SJCRH30 (cell line): Measurements from ENCODE around the gene GRID2. TPM values are rescaled to one million over a fixed set of nuclear protein-coding genes. Genes with fewer than 3 reads are reported as not detected.
A peak's percentile ranks its signal among the peaks of the same experiment; 100 is the strongest.

Source experiments
- DNase-seq, 2 experiments: peaks; one replicate each; pipeline ENCODE4 v3.0.0-alpha.2; 2015 to 2020
- H3K27ac ChIP-seq: fragments of 250-450 bp; sonication (Bioruptor Pico); 2 replicates; pipeline ENCODE4 v1.5.1; 2020; ENCODE audit warnings: mild to moderate bottlenecking, moderate library complexity
- H3K27me3 ChIP-seq: fragments of 250-450 bp; sonication (Bioruptor Pico); 2 replicates; pipeline ENCODE4 v1.5.1; 2020; ENCODE audit warnings: mild to moderate bottlenecking, moderate library complexity
- H3K36me3 ChIP-seq: fragments of 250-450 bp; sonication (Bioruptor Pico); 2 replicates; pipeline ENCODE4 v1.5.1; 2020; ENCODE audit warnings: mild to moderate bottlenecking, moderate library complexity
- H3K4me1 ChIP-seq: fragments of 250-450 bp; sonication (Bioruptor Pico); 2 replicates; pipeline ENCODE4 v1.5.1; 2020; ENCODE audit warnings: mild to moderate bottlenecking, moderate library complexity
- H3K4me3 ChIP-seq: fragments of 250-450 bp; sonication (Bioruptor Pico); 2 replicates; pipeline ENCODE4 v1.5.1; 2020; ENCODE audit warnings: mild to moderate bottlenecking, moderate library complexity
- H3K9me3 ChIP-seq: fragments of 250-450 bp; sonication (Bioruptor Pico); replicated peaks from 2 replicates; pipeline ENCODE4 v1.5.1; 2020; ENCODE audit warnings: mild to moderate bottlenecking, moderate library complexity
- total RNA-seq: library from RNA; depleted of rRNA; stranded (reverse); fragments of >200 nt; shearing (Covaris generic); gene quantifications from 2 replicates; pipeline ENCODE4 v1.2.3, GENCODE V29; 2014

Gene GRID2
- total RNA-seq, 1 experiment from 2014 or later: 0.91 TPM

DNA sequence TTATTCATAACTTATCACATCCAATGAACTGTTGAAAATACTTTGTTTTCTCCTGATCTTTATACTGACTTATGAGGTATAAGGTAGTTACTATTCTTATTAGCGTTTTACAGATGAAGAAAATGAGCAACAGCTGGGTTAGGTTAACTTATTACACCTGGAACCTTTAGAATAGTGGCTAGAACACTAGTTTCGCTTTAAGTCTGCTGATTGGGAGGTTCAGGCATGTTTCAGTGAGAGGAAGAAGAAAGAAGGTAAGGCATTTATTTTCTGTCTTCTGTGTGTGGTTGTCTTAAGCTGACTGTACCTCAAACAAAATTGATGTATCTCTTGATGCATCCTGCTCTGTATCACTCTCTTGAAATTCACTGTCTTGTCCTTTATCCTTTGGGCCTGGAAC is 302.5 kb downstream of the GRID2 start:
- no peak overlapping the region for H3K4me3 ChIP-seq
- H3K4me1 ChIP-seq: no peaks in the 10 kb centered on the region
- H3K27ac ChIP-seq: no peak overlapping the region
- no peaks in the 10 kb centered on the region for H3K36me3 ChIP-seq
- no peaks in the 10 kb centered on the region for H3K27me3 ChIP-seq
- no peak for DNase-seq
- H3K9me3 ChIP-seq: no peaks in the 10 kb centered on the region

DNA sequence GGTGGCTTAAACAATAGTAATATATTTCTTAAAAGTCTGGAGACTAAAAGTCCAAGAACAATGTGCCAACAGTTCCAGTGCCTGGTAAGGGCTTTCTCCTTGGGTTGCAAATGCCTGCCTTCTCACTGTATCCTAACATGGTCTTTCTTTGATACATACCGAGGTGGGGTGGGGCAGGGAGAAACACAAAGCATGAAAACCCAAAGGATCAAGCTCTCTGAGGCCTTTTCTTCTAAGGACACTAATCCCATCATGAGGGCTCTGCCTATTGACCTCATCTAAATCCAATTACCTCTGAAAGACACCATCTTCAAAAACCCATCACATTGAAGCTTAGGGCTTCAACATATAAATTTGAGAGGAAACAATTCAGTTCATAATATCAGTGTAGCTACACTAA is 311.3 kb downstream of the GRID2 start:
- no peak overlapping the region for H3K4me3 ChIP-seq
- no peaks in the 10 kb centered on the region for H3K36me3 ChIP-seq
- no peak overlapping the region for H3K27ac ChIP-seq
- H3K9me3 ChIP-seq: no peaks in the 10 kb centered on the region
- no peaks in the 10 kb centered on the region for H3K27me3 ChIP-seq
- no peak for DNase-seq
- H3K4me1 ChIP-seq: no peaks in the 10 kb centered on the region

- DNase-seq: no peak
These were observed 315.2 kb downstream of the GRID2 start for GRCh38 chr4:92618968-92619367.

DNA sequence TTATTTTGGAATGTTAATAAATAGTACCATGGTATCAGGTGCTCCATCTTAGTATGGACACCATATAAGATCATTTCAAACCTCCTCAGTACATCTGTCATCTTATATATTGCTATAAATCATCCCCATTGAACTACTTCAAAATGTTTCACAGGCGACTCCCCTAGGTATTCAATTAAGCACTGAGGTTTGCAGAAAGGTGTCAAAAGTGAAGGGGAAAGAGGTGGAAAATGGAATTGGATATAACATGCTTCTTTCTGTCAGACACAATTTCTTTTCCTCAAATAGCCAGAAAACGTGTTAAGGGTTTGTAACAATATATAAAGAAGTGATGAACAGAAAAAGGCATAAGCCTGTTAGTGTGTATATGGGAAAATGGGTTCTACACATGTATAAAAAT is 325.5 kb downstream of the GRID2 start:
- Histone ChIP-seq H3K9me3 (no peaks in the 10 kb centered on the region; the same call in 1 of the 2 replicates), H3K27me3 (no peaks in the 10 kb centered on the region), H3K27ac (no peak overlapping the region), H3K4me3 (no peak overlapping the region), H3K36me3 (no peaks in the 10 kb centered on the region), H3K4me1 (no peaks in the 10 kb centered on the region)
- DNase-seq: no peak

More at GRCh38 chr4:92618968-92619367, 315.2 kb downstream of the GRID2 start:
- no peaks in the 10 kb centered on the region for H3K9me3 ChIP-seq
- H3K36me3 ChIP-seq: no peaks in the 10 kb centered on the region
- H3K4me3 ChIP-seq: no peak overlapping the region
- no peaks in the 10 kb centered on the region for H3K4me1 ChIP-seq
- no peak overlapping the region for H3K27ac ChIP-seq
- H3K27me3 ChIP-seq: no peaks in the 10 kb centered on the region

- H3K36me3 ChIP-seq: no peaks in the 10 kb centered on the region
- no peaks in the 10 kb centered on the region for H3K4me1 ChIP-seq
- H3K9me3 ChIP-seq: no peaks in the 10 kb centered on the region; the same call in 1 of the 2 replicates
- no peak for DNase-seq
- H3K27me3 ChIP-seq: no peaks in the 10 kb centered on the region
- no peak overlapping the region for H3K4me3 ChIP-seq
- no peak overlapping the region for H3K27ac ChIP-seq
These were observed 331.1 kb downstream of the GRID2 start for GRCh38 chr4:92634882-92635281.

DNA sequence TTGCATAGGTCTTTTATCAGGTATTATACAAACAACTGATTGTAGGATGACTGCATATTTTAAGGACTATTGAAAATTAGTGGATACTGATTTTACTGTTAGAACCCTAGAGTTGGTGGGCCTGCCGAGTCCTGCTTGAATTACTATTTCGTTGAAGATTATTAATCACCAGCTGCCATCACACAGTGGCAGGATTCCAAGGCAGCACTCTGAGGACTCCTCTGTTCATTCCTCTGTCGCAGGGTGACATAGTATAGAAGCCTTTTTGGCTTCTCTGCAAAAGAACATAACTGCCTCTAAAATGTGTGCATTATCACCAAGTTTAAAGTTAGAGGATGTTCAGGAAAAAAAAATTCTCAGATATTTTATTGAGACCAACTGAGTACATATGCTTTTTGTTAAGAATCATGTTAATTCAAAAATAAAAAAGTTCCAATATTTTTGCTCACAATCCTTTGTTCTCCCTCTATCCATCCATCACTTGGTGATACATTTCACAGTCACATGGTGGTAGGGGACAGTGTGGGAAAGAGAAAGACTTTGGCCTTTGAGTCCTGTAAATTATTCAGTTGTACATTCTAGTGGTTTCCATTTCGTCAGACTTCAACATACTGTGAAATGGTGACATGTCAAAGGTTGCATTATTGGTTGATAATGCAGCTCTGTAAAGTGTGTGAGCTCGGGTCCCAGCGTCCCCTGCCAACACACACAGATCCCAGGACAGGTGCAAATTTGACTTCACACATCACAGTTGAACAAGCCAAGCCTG is 332.5 kb downstream of the GRID2 start:
- no peaks in the 10 kb centered on the region for H3K4me1 ChIP-seq
- DNase-seq: peak in 1 of 2 experiments; percentile 15
- no peak overlapping the region for H3K4me3 ChIP-seq
- no peaks in the 10 kb centered on the region for H3K36me3 ChIP-seq
- H3K27ac ChIP-seq: no peak overlapping the region
- no peaks in the 10 kb centered on the region; the same call in 1 of the 2 replicates for H3K9me3 ChIP-seq
- H3K27me3 ChIP-seq: no peaks in the 10 kb centered on the region

DNA sequence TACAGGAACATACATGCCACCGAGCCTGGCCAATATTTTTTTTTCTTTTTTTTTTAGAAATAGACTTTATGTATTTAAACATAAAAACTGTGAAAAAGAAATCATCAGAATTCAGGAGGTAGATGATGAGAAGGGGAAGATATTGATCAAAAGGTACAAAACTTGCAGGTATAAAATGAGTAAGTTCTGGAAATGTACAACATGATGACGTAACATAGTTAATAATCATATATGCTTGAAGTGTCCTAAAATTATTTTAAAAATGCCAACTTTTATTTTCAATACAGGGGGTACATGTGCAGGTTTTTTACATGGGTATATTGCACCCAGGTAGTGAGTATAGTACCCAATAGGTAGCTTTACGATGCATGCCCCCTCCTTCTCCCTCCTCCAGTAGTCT is 337.6 kb downstream of the GRID2 start:
- no peaks in the 10 kb centered on the region for H3K36me3 ChIP-seq
- no peaks in the 10 kb centered on the region for H3K27me3 ChIP-seq
- H3K27ac ChIP-seq: no peak overlapping the region
- H3K4me3 ChIP-seq: no peak overlapping the region
- H3K4me1 ChIP-seq: no peaks in the 10 kb centered on the region; the same call in 1 of the 2 replicates
- H3K9me3 ChIP-seq: no peaks in the 10 kb centered on the region
- DNase-seq: no peak

GRCh38 chr4:92646826-92647225 is 343.1 kb downstream of the GRID2 start:
- Histone ChIP-seq H3K4me3 (no peak overlapping the region), H3K4me1 (no peaks in the 10 kb centered on the region; the same call in 1 of the 2 replicates), H3K27ac (no peak overlapping the region), H3K36me3 (no peaks in the 10 kb centered on the region), H3K9me3 (no peaks in the 10 kb centered on the region), H3K27me3 (no peaks in the 10 kb centered on the region)
- DNase-seq: no peak

GRCh38 chr4:92651536-92651935 is 347.8 kb downstream of the GRID2 start:
- no peak overlapping the region for H3K27ac ChIP-seq
- H3K4me1 ChIP-seq: no peaks in the 10 kb centered on the region; the same call in 1 of the 2 replicates
- H3K9me3 ChIP-seq: no peaks in the 10 kb centered on the region
- peak in 1 of 2 experiments; percentile 14 for DNase-seq
- no peaks in the 10 kb centered on the region for H3K36me3 ChIP-seq
- H3K27me3 ChIP-seq: no peaks in the 10 kb centered on the region
- H3K4me3 ChIP-seq: no peak overlapping the region

- H3K4me3 ChIP-seq: no peak overlapping the region
- no peak for DNase-seq
- H3K36me3 ChIP-seq: no peaks in the 10 kb centered on the region
- H3K27ac ChIP-seq: no peak overlapping the region
- no peaks in the 10 kb centered on the region for H3K4me1 ChIP-seq
- no peaks in the 10 kb centered on the region for H3K27me3 ChIP-seq
- no peaks in the 10 kb centered on the region for H3K9me3 ChIP-seq
These were observed 350.3 kb downstream of the GRID2 start for GRCh38 chr4:92654084-92654483.

GRCh38 chr4:92657695-92658094 is 353.9 kb downstream of the GRID2 start:
- no peaks in the 10 kb centered on the region for H3K27me3 ChIP-seq
- no peak overlapping the region; the same call in 1 of the 2 replicates for H3K27ac ChIP-seq

DNA sequence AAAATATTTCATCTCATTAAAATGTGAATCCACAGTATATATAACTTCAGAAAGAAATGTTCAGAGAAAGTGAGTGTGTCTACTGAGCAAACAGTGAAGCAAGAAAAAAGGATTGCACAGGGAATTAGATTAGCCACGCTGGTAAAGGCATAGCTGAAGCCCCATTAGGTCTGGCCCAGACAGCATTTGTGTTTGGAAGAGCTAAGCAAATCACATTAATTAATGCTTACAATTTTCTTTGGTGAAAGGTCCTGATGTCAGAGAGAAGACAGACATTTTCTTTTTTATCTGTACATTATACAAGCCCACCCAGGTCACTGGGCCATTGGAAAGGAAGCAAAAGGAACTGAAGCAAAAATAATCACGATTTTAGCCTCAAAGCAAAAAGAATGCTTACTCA is 354.6 kb downstream of the GRID2 start:
- DNase-seq: peak in 1 of 2 experiments; percentile 26
- Histone ChIP-seq H3K9me3 (no peaks in the 10 kb centered on the region), H3K4me1 (no peaks in the 10 kb centered on the region), H3K27ac (peak overlapping the region; percentile 3; the same call in 1 of the 2 replicates), H3K27me3 (no peaks in the 10 kb centered on the region), H3K36me3 (no peaks in the 10 kb centered on the region), H3K4me3 (no peak overlapping the region)

More at GRCh38 chr4:92657695-92658094, 353.9 kb downstream of the GRID2 start:
- DNase-seq: no peak
- Histone ChIP-seq H3K36me3 (no peaks in the 10 kb centered on the region), H3K4me1 (no peaks in the 10 kb centered on the region), H3K9me3 (no peaks in the 10 kb centered on the region), H3K4me3 (no peak overlapping the region)

GRCh38 chr4:92677805-92678204 is 374.0 kb downstream of the GRID2 start:
- Histone ChIP-seq H3K36me3 (no peaks in the 10 kb centered on the region), H3K4me1 (no peaks in the 10 kb centered on the region), H3K4me3 (no peak overlapping the region), H3K9me3 (no peaks in the 10 kb centered on the region), H3K27ac (no peak overlapping the region), H3K27me3 (no peaks in the 10 kb centered on the region)
- no peak for DNase-seq

- Histone ChIP-seq H3K27ac (no peak overlapping the region), H3K4me1 (no peaks in the 10 kb centered on the region), H3K9me3 (no peaks in the 10 kb centered on the region), H3K36me3 (no peaks in the 10 kb centered on the region), H3K27me3 (no peaks in the 10 kb centered on the region), H3K4me3 (no peak overlapping the region)
- DNase-seq: no peak
These were observed 374.5 kb downstream of the GRID2 start for GRCh38 chr4:92678292-92678691.

GRCh38 chr4:92679149-92679548 is 375.4 kb downstream of the GRID2 start:
- Histone ChIP-seq H3K4me1 (no peaks in the 10 kb centered on the region), H3K27ac (no peak overlapping the region), H3K36me3 (no peaks in the 10 kb centered on the region), H3K9me3 (no peaks in the 10 kb centered on the region), H3K4me3 (no peak overlapping the region), H3K27me3 (no peaks in the 10 kb centered on the region)
- no peak for DNase-seq

- Histone ChIP-seq H3K27me3 (no peaks in the 10 kb centered on the region), H3K36me3 (no peaks in the 10 kb centered on the region), H3K4me3 (no peak overlapping the region), H3K27ac (no peak overlapping the region), H3K9me3 (no peaks in the 10 kb centered on the region), H3K4me1 (no peaks in the 10 kb centered on the region)
- no peak for DNase-seq
These were observed 410.9 kb downstream of the GRID2 start for GRCh38 chr4:92714640-92715039.
